T-helper 1 cell treated with Interleukin-12 subunit alpha and Interleukin-12 subunit beta and Interleukin-4 antibody, amounts not matched to agents 30 ng/mL and 1 ng/mL, for 36 hours (primary cell): ENCODE results near the gene ZNF692. TPM values are rescaled to one million over a fixed set of nuclear protein-coding genes. Genes with fewer than 3 reads are reported as not detected.
"Not testable (repeated sequence)": the region's sequence is repeated elsewhere in the genome, so short reads cannot be mapped to it uniquely, and the experiment has no call there.

Experiments used
- intact Hi-C: fragments of 100-400 bp; cut with micrococcal nuclease; formaldehyde crosslinking; loops from one replicate; pipeline ENCODE4 v1.15.1; 2024
- total RNA-seq: library from RNA; stranded (reverse); gene quantifications from 2 replicates; pipeline ENCODE4 v1.2.3, GENCODE V29; 2022

The ZNF692 gene
- total RNA-seq: 57.1 and 65.2 TPM in 2 replicates

- intact Hi-C loops: loop anchor here (1.0 kb wide), 6 partner anchors 14 to 455 kb away; partner anchors contain the start of genes PGBD2 and ZNF672
Observed at GRCh38 chr1:248858891-248859889, at the start of gene ZNF692. Gene ZNF692 (minus strand): TSS chr1:248859085. CDS start chr1:248858309, 776 bp downstream.

GRCh38 chr1:248906753-248907661 lies 48.1 kb upstream of the ZNF692 start:
- intact Hi-C loops: loop anchor here (1.0 kb wide), 6 partner anchors 17 to 81 kb away; partner anchors contain the start of genes ZNF672 and ZNF692

- intact Hi-C loops: loop anchor here (1.0 kb wide), 6 partner anchors 18 to 80 kb away; partner anchors contain the start of genes ZNF672 and ZNF692
Observed at GRCh38 chr1:248906009-248906752, 47.3 kb upstream of the ZNF692 start, which contains the start of gene PGBD2. Gene PGBD2 (plus strand): TSS chr1:248906235. CDS start chr1:248913863, 7,628 bp downstream.

DNA sequence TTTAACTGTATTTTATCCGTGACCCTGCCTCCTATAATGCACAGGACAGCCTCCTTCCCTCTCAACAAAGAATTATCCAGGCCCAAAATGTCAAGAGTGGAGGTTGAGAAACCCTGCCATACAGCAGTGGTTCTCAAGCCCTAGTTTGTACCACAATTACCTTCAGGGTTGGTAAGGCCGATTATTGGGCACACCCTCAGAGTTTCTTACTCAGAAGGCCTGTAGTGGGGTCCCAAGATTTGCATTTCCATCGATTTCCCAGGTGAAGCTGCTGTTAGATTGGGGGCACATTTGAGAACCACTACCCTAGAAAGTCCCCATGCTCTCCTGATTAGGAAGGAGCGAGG lies 46.8 kb upstream of the ZNF692 start:
- intact Hi-C loops: loop anchor here (1.0 kb wide), 6 partner anchors 19 to 79 kb away; partner anchors contain the start of genes ZNF672 and ZNF692

DNA sequence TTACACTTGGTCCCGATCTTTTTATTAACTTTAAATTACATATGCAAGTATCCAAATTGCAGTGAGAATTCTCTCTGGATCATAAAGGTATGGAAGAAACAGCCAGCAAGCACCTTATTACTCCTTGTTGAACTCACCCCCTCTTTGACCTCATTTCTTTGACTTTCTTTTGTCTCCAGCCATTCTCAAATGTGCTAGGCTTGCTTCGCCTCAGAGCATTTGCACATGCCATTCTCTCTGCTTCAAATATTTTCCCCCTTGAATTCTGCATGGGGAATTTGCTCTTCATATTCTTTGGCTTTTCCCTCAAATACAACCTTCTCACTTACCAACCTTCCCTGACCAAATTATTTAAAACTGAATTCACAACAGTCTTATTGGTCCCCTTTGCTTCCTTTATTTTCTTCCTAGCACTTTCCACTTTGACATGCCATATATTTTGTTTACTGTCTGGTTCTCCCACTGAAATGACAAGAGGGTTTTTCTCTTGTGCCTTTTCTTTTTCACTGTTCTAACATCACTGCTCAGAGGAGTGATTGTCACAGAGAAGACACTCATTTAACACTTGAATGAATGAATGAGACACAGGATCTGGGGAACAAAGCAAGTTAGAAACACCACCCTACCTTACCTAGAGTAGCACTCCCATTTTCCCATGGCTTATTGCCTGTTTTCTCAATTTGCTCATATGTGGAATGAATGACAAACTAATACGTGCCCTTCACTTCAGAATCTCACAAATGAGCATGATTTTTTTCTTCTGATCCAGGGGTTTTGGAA lies 45.7 kb upstream of the ZNF692 start:
- intact Hi-C loops: no loop called here

- intact Hi-C loops: no loop called here
Observed at GRCh38 chr1:248901578-248901977, 42.7 kb upstream of the ZNF692 start.

- intact Hi-C loops: no loop called here
Observed at GRCh38 chr1:248900637-248901036, 41.8 kb upstream of the ZNF692 start.

DNA sequence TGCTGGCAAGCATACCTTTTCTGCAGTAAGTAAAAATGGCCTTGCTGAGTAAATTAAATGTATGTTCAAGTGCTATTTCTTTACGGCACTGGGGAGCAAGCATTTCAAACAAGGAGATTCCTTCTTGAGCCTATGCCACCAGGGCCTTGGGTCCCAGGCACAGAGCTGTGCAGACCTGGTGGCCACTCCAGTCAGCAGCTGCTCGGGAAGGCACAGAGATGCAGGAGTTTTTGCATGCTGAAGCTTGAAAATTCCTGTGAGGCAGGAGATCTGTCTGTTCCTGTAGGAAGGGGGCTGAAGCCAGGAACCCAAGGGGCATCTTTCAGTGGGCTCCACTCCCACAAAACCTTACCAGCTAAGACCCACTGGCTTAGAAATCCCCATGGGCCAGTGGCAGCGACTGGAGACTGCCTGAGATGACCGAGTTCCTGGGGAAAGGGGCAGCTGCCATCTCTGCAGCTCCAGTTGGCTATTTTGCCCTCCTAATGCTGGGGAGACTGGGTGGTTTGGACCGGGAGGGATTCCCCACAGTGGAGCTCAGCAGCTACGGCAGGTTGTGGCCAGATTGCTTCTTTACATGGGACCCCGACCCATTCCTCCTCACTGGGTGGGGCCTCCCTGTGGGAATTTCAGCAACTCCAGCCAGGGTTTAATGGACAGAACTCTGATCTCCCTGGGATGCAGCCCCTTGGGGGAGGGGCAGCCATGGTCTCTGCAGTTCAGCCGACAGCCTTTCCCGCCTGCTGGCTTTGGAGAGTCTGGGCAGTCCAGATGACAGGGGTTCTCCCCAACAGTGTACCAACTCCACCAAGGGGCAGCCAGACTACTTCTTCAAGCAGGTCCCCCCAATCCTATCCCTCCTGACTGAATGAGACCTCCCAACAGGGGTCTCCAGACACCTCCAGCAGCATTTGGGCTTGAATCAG lies 38.8 kb upstream of the ZNF692 start:
- intact Hi-C loops: no loop called here

GRCh38 chr1:248894837-248895236 lies 36.0 kb upstream of the ZNF692 start:
- intact Hi-C loops: no loop called here

- intact Hi-C loops: no loop called here
Observed at GRCh38 chr1:248892590-248892989, 33.7 kb upstream of the ZNF692 start.

DNA sequence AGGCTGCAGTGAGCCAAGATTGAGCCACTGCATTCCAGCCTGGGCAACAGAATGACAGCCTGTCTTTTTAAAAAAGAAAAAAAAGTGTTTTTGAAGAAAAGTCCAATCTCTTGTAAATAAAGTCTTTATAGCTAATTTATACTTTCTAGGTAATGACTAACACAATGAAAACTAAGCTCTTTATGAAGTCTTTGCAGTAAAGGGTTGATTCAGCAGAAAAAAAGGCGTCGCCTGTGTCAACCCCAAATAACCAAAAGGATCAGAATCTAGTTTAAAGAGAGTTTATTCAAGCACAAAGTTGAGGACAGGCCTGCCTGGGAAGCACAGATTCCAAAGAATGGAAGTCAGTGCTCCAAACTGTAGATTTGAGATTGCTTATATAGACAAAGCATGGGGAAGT lies 32.9 kb upstream of the ZNF692 start:
- intact Hi-C loops: loop anchor here (1.0 kb wide), 1 partner anchor 46 kb away; no protein-coding TSS in a partner anchor

DNA sequence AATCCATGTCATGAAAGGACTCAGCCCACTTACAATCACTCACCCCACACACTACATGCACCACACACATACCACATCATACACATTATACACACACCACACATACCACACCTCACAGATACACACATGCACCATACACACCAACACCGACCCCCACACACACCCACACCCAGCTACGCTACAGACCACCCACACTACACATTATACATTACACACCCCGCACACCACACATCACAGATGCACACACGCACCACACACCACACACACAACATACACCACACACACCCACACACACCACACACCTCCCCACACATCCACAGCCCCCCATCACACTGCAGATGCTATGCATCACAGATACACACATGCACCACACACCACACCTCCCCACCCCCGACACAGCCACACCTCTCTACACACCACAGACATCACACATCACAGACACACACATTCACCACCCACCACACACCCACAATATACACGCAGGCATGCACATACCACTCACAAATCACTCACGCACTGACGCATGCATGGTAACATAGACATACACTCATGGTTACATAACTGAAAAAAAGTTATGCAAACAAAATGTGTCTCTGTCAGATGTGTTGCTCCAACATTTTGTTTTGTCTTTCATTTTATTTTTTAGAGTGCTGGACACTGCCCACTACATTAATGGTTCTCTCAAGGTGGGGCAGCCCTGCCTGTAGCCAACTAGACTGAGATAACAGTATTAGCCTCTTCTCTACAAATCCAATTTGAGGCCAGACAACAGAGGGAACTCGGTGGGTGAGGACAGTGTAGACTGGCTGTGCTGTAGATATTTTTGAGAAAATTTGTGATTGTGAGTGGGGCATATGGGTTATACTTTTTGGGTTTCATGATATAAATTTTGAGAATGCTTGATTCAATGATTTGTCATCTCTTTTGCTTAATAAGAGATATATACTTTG lies 31.9 kb upstream of the ZNF692 start:
- intact Hi-C loops: loop anchor here (1.0 kb wide), 1 partner anchor 46 kb away; no protein-coding TSS in a partner anchor

DNA sequence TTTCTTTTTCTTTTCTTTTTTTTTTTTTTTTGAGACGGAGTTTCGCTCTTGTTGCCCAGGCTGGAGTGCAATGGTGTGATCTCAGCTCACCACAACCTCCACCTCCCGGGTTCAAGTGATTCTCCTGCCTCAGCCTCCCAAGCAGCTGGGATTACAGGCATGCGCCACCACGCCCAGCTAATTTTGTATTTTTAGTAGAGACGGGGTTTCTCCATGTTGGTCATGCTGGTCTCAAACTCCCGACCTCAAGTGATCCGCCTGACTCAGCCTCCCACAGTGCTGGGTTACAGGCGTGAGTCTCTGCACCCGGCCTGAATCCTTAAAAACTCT lies 31.0 kb upstream of the ZNF692 start:
- intact Hi-C loops: not testable (repeated sequence)

- intact Hi-C loops: no loop called here
Observed at GRCh38 chr1:248886237-248886895, 27.5 kb upstream of the ZNF692 start.

DNA sequence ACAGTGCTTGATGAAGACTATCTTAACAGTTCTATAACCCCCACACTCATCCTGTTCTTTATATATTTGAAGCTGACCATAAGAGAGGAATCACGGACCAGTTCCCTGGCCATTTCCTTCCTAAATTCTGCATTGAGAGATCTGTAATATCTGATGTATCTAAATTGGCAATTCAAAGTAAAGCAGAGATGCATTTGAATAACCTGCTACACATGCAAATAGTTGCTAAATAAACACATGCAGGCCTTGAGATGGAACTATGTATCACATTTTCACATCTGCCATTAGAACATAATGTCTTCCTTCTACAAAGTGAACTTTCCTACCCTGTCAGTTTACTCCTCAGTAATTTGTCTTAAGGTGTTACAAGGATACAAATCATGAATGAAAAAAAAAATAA lies 26.8 kb upstream of the ZNF692 start:
- intact Hi-C loops: no loop called here

DNA sequence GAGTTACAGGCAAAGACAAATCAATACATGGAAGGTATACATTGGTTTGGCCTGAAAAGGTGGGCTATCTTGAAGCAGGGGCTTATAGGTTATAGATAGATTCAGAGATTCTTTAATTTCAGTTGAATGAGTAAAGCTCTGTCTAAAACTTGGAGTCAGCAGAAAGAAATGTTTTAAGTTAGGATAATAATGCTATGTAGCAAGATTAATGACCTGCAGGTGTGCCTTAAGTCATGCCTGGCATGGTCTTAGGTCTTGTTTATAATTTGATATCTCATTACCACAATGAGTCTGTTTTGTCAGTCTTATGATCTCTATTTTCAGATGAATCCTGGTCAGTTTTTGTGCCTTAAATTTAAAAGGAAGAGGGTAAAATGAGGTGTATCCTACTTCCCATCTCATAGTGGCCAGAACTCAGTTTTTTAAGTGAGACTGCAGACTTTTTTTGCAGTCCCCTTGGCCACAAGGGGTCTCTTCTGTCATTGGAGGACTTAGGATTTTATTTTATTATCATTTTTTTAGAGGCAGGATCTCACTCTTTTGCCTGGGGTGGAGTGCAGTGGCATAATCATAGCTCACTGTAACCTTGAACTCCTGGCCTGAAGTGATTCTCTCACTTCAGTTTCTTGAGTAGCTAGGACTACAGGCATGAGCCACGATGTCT lies 25.9 kb upstream of the ZNF692 start:
- intact Hi-C loops: no loop called here

DNA sequence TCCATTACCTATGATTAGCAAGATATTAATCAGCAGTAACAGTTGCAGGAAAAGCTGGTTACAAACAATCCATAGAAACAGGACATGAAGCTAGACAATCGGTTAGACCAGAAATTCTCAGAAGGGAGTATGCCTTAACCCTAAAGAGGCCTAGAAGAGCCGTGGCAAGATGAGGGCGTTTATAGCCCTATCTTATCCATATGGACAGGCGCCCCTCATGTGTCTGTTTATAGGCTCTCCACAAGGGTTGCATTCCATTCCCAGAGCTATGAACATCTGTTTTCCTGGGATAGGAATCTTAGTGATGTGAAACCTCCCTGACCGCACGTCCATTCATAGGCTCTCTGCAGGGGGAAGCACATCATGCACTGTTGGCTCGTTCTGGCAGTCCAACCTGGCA lies 23.5 kb upstream of the ZNF692 start:
- intact Hi-C loops: not testable (repeated sequence)
